GM12878 (cell line): ENCODE data around the gene BBOX1. TPM values are rescaled to one million over a fixed set of nuclear protein-coding genes. Genes with fewer than 3 reads are reported as not detected.

Experiments used
- ATAC-seq: fragments of 200-7000 bp; cut with Tn5 transposase; 3 replicates; pipeline ENCODE4 v1.9.1; 2020; ENCODE audit warnings: mild to moderate bottlenecking, moderate library complexity
- BruUV-seq: library from RNA; stranded (reverse); fragments of 400-500 nt; replicated peaks from 2 replicates; lab custom pipeline; 2021; lab: Mats Ljungman, UMichigan
- CTCF ChIA-PET: fragments of 300-600 bp; sonication (Branson Sonifier 250); formaldehyde crosslinking; extraction: SDS; loops from one replicate; lab custom pipeline; 2021; ENCODE audit warnings: inconsistent platforms; lab: Yijun Ruan, JAX
- POLR2A ChIA-PET: fragments of 350-600 bp; formaldehyde crosslinking; extraction: SDS; loops from one replicate; lab custom pipeline; 2021; ENCODE audit warnings: inconsistent platforms; lab: Charles Lee
- RAD21 ChIA-PET: fragments of 300-600 bp; sonication (Branson Sonifier 250); formaldehyde crosslinking; loops from one replicate; lab custom pipeline; 2023; ENCODE audit warnings: antibody characterized with exemption; ENCODE audit not compliant: unreplicated experiment; lab: Charles Lee
- SMC1A ChIA-PET: fragments of 300-600 bp; sonication (Branson Sonifier 250); formaldehyde crosslinking; loops from one replicate; lab custom pipeline; 2023; ENCODE audit not compliant: unreplicated experiment, uncharacterized antibody; lab: Charles Lee
- DNase-seq: peaks from one replicate; pipeline ENCODE4 v3.0.0-alpha.2; 2011; ENCODE audit warnings: low read depth, low spot score
- FAIRE-seq: peaks from 3 replicates; lab custom pipeline; 2011; peaks lifted over from hg19 to GRCh38; lab: Jason Lieb, UNC
- H2AFZ ChIP-seq: 2 replicates; pipeline ENCODE4 v1.6.0; 2011; ENCODE audit warnings: low read depth, low read length, control low read depth; ENCODE audit not compliant: control insufficient read depth
- H3K27ac ChIP-seq: 2 replicates; pipeline ENCODE4 v1.5.1; 2011; ENCODE audit warnings: control low read depth; ENCODE audit not compliant: control insufficient read depth, insufficient read depth
- H3K27me3 ChIP-seq, 2 experiments: replicated peaks in 1 of 2; 2 replicates each; pipeline versions ENCODE4 v1.6.0 to v1.6.1; 2011; ENCODE audit warnings: low read length in 1 of 2; ENCODE audit not compliant: control insufficient read depth in 2 of 2, insufficient read depth in 2 of 2
- H3K36me3 ChIP-seq, 2 experiments: 2 replicates each; pipeline ENCODE4 v1.5.1; 2011; ENCODE audit warnings: low read length in 1 of 2; ENCODE audit not compliant: control insufficient read depth in 2 of 2, insufficient read depth in 2 of 2
- H3K4me1 ChIP-seq: 2 replicates; pipeline ENCODE4 v1.6.1; 2011; ENCODE audit warnings: mild to moderate bottlenecking, low read length, moderate library complexity, mixed read lengths; ENCODE audit not compliant: control insufficient read depth, insufficient read depth
- H3K4me2 ChIP-seq: 2 replicates; pipeline ENCODE4 v1.6.0; 2011; ENCODE audit warnings: control low read depth; ENCODE audit not compliant: control insufficient read depth, insufficient read depth
- H3K4me3 ChIP-seq: fragments of 200-600 bp; sonication (generic); 2 replicates; pipeline ENCODE4 v1.5.1; 2016
- H3K79me2 ChIP-seq: 2 replicates; pipeline ENCODE4 v1.6.0; 2011; ENCODE audit warnings: low read length; ENCODE audit not compliant: control insufficient read depth, insufficient read depth
- H3K9ac ChIP-seq: 2 replicates; pipeline ENCODE4 v1.8.0; 2011; ENCODE audit warnings: low read length, control low read depth, mixed read lengths; ENCODE audit not compliant: control insufficient read depth, insufficient read depth
- H3K9me3 ChIP-seq: replicated peaks from 3 replicates; pipeline ENCODE4 v1.5.1; 2011; ENCODE audit warnings: mild to moderate bottlenecking, low read length; ENCODE audit not compliant: control insufficient read depth, insufficient read depth
- H4K20me1 ChIP-seq: 2 replicates; pipeline ENCODE4 v1.6.0; 2011; ENCODE audit not compliant: control insufficient read depth, insufficient read depth
- BCLAF1 ChIP-seq: fragments of 450-650 bp; IDR thresholded peaks from 2 replicates; pipeline ENCODE4 v1.6.1; 2017; ENCODE audit warnings: antibody characterized with exemption, mild to moderate bottlenecking, moderate library complexity
- CEBPB ChIP-seq, 2 experiments: fragments of 150-350 bp in 1 of 2; IDR thresholded peaks; 2 replicates each; pipeline ENCODE4 v1.6.1; 2012 to 2014; ENCODE audit warnings: low read depth in 2 of 2, low read length in 2 of 2, borderline replicate concordance in 1 of 2, inconsistent platforms in 1 of 2
- CHD1 ChIP-seq: IDR thresholded peaks from 2 replicates; pipeline ENCODE4 v1.6.1; 2012; ENCODE audit warnings: low read depth, low read length, improper control_type of control experiment
- CREB1 ChIP-seq: IDR thresholded peaks from 2 replicates; pipeline ENCODE4 v1.6.1; 2012; ENCODE audit warnings: low read depth, mild to moderate bottlenecking, inconsistent platforms
- CREM ChIP-seq: IDR thresholded peaks from 2 replicates; pipeline ENCODE4 v1.6.1; 2014; ENCODE audit warnings: antibody characterized with exemption, low read depth
- DPF2 ChIP-seq: fragments of 450-650 bp; IDR thresholded peaks from 2 replicates; pipeline ENCODE4 v1.6.1; 2017; ENCODE audit warnings: mild to moderate bottlenecking
- HSF1 ChIP-seq: fragments of 150-350 bp; IDR thresholded peaks from 2 replicates; pipeline ENCODE4 v1.6.1; 2014; ENCODE audit warnings: mild to moderate bottlenecking, low read depth, low read length
- MYB ChIP-seq: fragments of 150-350 bp; IDR thresholded peaks from 2 replicates; pipeline ENCODE4 v1.6.1; 2014; ENCODE audit warnings: mild to moderate bottlenecking, low read depth, low read length, borderline replicate concordance
- PAX5 ChIP-seq: IDR thresholded peaks from 2 replicates; pipeline ENCODE4 v1.6.1; 2011; ENCODE audit warnings: low read depth, low read length, borderline replicate concordance
- SIN3A ChIP-seq: IDR thresholded peaks from 2 replicates; pipeline ENCODE4 v1.6.1; 2012; ENCODE audit warnings: low read depth, low read length, improper control_type of control experiment
- SKIL ChIP-seq: fragments of 450-650 bp; IDR thresholded peaks from 2 replicates; pipeline ENCODE4 v1.6.1; 2017; ENCODE audit warnings: mild to moderate bottlenecking, low read depth, inconsistent platforms; ENCODE audit not compliant: poor library complexity, severe bottlenecking
- SPI1 ChIP-seq: IDR thresholded peaks from 2 replicates; pipeline ENCODE4 v1.6.1; 2011; ENCODE audit warnings: low read depth, mild to moderate bottlenecking, low read length, moderate library complexity, borderline replicate concordance; ENCODE audit not compliant: insufficient read depth
- STAT1 ChIP-seq: fragments of 450-650 bp; conservative IDR thresholded peaks from 2 replicates; pipeline ENCODE4 v1.6.1; 2014; ENCODE audit warnings: antibody characterized with exemption, mild to moderate bottlenecking
- ZNF24 ChIP-seq: fragments of 450-650 bp; IDR thresholded peaks from 2 replicates; pipeline ENCODE4 v1.6.1; 2017; ENCODE audit warnings: antibody characterized with exemption, mild to moderate bottlenecking
- ZNF274 ChIP-seq: IDR thresholded peaks from one replicate; pipeline ENCODE4 v1.8.0; 2011; ENCODE audit not compliant: insufficient read length, insufficient read depth
- WGBS: methylation state at CpG from one replicate; pipeline ENCODE4 v1.1.6; 2016; ENCODE audit warnings: low lambda C conversion rate; ENCODE audit not compliant: insufficient replicate concordance, insufficient coverage; ENCODE audit errors: missing lambda C conversion rate; 5-methylcytosine and 5-hydroxymethylcytosine counted together
- in situ Hi-C: fragments of 300-500 bp; cut with MboI; formaldehyde crosslinking; loops from 9 replicates; pipeline ENCODE4 v1.14.3; 2018; ENCODE audit warnings: mixed read lengths
- intact Hi-C: fragments of 100-400 bp; cut with micrococcal nuclease; formaldehyde crosslinking; loops from one replicate; pipeline ENCODE4 v1.14.2; 2022; ENCODE audit not compliant: unreplicated experiment
- polyA plus RNA-seq, 11 experiments: library from polyadenylated mRNA; depleted of rRNA in 4 of 11; unstranded in 6 of 11; stranded (reverse) in 5 of 11; fragments of >200 nt; fragmentation: Nextera tagmentation in 4 of 11; fragmentation: Illumina TruSeq in 1 of 11; extraction: Ambion mirVana in 4 of 11; extraction: Trizol in 1 of 11; gene quantifications; 1 replicate in 1 of 11; 2 replicates in 10 of 11; pipeline versions ENCODE4 v1.2.1 to v1.2.3, GENCODE V29; 2011 to 2016; ENCODE audit warnings: inconsistent platforms in 2 of 11, missing spikeins in 2 of 11, low read depth in 1 of 11
- total RNA-seq, 4 experiments: library from RNA; depleted of rRNA in 3 of 4; stranded (reverse); fragments of >200 nt in 3 of 4; fragmentation: Illumina TruSeq in 1 of 4; extraction: Trizol in 1 of 4; gene quantifications; 2 replicates each; pipeline versions ENCODE4 v1.2.1 to v1.2.3, GENCODE V29; 2013 to 2021

The BBOX1 gene
- total and polyA plus RNA-seq, 10 of the 15 experiments (the other 5 are each of a cell fraction or from before 2014, with no cell fraction given): 3.5 TPM; not detected in 9

GRCh38 chr11:27002431-27002830 is 38.2 kb upstream of the BBOX1 start:
- Histone ChIP-seq H3K36me3 (no peaks in the 10 kb centered on the region), H3K27me3 (no peaks in the 10 kb centered on the region), H3K4me2 (no peak overlapping the region), H3K4me3 (no peak overlapping the region), H3K9ac (no peak overlapping the region), H3K4me1 (no peaks in the 10 kb centered on the region), H2AFZ (no peak overlapping the region), H3K9me3 (no peaks in the 10 kb centered on the region), H3K27ac (no peak overlapping the region), H4K20me1 (no peaks in the 10 kb centered on the region), H3K79me2 (no peaks in the 10 kb centered on the region)
- 28% methylated on average over 3 of the region's 3 CpGs for WGBS
- FAIRE-seq: no peak
- SMC1A ChIA-PET: no interaction called here
- in situ Hi-C loops: no loop called here
- DNase-seq: no peak
- BruUV-seq: no TSS peak
- intact Hi-C loops: no loop called here
- TF ChIP-seq STAT1 (no peak), CREB1 (no peak), HSF1 (no peak), BCLAF1 (no peak), CREM (no peak), DPF2 (no peak), PAX5 (no peak), SIN3A (no peak), MYB (no peak), CHD1 (no peak), ZNF274 (no peak), ZNF24 (no peak), SKIL (no peak), SPI1 (no peak), CEBPB (IDR thresholded peaks at IDR 0.05; ENCODE audit: borderline replicate concordance in 1 of 2, low read depth in 2 of 2, low read length in 2 of 2) (no peak)
- CTCF ChIA-PET: interaction anchor here (0.8 to 1.1 kb wide), 2 partner anchors 10 to 249 kb away, joined by 3 read pairs; no protein-coding TSS in a partner anchor
- POLR2A ChIA-PET: no interaction called here
- ATAC-seq: no peak
- RAD21 ChIA-PET: no interaction called here
